Stomach (tissue), 4 donors: ENCODE data around the gene MEG3.

Experiments
- EP300 ChIP-seq: sonication (generic); formaldehyde crosslinking; IDR thresholded peaks from one replicate; pipeline ENCODE4 v1.6.1; 2017; ENCODE audit warnings: antibody characterized with exemption
- POLR2A ChIP-seq, 4 donors: fragments of 450-650 bp; IDR thresholded peaks; one replicate each; pipeline ENCODE4 v1.6.1; 2016; ENCODE audit warnings: antibody characterized with exemption in 4 of 4, control low read depth in 2 of 4, mild to moderate bottlenecking in 1 of 4, moderate library complexity in 1 of 4
- POLR2AphosphoS5 ChIP-seq, 3 donors: sonication (generic); formaldehyde crosslinking; IDR thresholded peaks; one replicate each; pipeline ENCODE4 v1.6.1; 2016; ENCODE audit warnings: antibody characterized with exemption in 3 of 3
- TF ChIP-seq, protein P1 (sequence below), 7 experiments: fragments of 450-650 bp in 4 of 7; fragments of 200-600 bp in 3 of 7; sonication (generic) in 3 of 7; IDR thresholded peaks; one replicate each; pipeline ENCODE4 v1.5.1; 2016 to 2019; ENCODE audit warnings: antibody characterized with exemption in 7 of 7, control low read depth in 2 of 7, mild to moderate bottlenecking in 1 of 7

GRCh38 chr14:100906420-100906819 is 80.5 kb downstream of the MEG3 start:
- TF ChIP-seq POLR2A (IDR thresholded peaks at IDR 0.05) = no peak
- TF ChIP-seq, protein P1, sequence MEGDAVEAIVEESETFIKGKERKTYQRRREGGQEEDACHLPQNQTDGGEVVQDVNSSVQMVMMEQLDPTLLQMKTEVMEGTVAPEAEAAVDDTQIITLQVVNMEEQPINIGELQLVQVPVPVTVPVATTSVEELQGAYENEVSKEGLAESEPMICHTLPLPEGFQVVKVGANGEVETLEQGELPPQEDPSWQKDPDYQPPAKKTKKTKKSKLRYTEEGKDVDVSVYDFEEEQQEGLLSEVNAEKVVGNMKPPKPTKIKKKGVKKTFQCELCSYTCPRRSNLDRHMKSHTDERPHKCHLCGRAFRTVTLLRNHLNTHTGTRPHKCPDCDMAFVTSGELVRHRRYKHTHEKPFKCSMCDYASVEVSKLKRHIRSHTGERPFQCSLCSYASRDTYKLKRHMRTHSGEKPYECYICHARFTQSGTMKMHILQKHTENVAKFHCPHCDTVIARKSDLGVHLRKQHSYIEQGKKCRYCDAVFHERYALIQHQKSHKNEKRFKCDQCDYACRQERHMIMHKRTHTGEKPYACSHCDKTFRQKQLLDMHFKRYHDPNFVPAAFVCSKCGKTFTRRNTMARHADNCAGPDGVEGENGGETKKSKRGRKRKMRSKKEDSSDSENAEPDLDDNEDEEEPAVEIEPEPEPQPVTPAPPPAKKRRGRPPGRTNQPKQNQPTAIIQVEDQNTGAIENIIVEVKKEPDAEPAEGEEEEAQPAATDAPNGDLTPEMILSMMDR (IDR thresholded peaks at IDR 0.05) = no peak
- TF ChIP-seq EP300 = no peak
- TF ChIP-seq POLR2AphosphoS5 (IDR thresholded peaks at IDR 0.05) = no peak
